Activated CD4-positive, alpha-beta T cell treated with anti-CD3 and anti-CD28 coated beads for 48 hours (primary cell): ENCODE data around the gene S100A9.

ENCODE experiments used
- DNase-seq: peaks from one replicate; pipeline ENCODE4 v3.0.0-alpha.2; 2020

Gene S100A9

DNA sequence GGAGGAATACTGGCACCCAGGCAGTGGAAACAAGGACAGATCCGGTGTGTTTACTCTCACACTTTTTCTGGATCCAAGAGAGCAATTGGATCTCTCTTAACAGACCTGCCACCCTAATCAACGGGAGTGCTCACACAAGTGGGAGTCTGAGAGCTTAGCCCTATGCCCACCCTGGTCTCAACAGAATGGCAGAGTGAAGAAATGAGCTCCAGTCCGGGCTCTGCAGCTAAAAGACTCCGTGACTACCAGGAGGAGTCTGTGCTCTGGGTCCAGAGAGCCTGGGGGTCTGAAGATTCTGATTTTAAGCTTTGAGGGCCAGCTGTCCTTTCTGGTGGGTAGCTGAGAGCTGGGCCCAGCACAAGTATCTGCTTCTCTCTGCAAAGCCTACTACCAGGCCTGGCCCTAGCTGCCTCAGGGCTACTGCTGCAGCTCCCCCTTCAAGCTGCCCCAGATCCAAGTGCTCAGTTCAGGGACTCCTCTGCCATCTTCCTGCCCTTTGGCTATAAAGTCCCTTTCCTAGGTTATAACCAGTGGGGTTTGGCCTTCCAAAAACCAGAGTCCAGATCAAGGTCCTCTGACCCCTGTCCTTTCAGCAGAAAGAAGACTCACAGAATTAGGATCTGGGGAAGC is 3.9 kb downstream of the S100A9 start:
- DNase-seq, result no peak

DNA sequence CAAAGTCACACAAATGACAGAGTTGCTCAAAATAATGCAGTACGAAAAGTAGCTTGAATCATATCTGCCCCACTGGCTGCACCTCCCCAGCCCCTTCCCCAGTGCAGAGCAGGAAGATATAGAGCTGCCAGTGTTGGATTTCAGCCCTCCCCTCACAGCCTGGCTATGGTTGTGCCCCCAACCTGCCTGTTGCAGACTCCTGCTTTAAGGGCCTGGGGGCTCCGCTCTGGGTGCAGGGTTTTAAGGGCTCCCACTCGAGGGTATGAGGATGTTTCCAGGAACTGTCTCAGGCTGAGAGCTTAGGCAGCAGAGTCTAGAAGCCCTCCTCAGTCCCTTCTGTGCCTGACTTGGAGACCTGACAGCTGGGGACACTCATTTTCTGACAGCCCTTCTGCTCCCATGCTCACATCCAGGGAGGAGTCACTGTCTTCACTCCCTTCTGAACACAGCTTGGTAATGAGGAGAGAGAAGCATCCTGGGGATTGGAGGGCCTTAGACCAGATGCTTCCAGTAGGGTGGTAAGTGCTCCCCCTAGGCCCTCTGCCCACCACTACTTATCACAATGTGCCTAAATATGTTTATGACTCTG is 4.6 kb downstream of the S100A9 start:
- DNase-seq, result no peak

DNA sequence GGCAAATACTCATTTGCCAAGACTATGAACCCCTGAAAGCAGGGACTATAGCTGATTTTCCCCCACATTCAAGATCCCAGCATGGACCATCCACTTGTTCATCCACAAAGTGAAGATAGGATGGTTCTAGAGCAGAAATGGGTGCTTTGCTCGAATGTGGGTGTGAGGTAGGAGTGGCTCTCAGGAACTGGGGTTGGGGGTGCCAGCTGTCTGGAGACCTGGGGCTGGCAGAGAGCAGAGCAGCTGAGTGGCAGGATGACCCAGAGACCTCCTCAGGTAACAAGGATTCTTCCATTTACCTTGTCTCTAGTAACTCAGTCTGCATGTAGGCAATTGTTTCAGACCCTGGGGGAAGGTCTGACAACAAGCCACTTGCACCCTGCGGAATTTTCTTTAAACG is 6.0 kb downstream of the S100A9 start:
- DNase-seq, result no peak

DNA sequence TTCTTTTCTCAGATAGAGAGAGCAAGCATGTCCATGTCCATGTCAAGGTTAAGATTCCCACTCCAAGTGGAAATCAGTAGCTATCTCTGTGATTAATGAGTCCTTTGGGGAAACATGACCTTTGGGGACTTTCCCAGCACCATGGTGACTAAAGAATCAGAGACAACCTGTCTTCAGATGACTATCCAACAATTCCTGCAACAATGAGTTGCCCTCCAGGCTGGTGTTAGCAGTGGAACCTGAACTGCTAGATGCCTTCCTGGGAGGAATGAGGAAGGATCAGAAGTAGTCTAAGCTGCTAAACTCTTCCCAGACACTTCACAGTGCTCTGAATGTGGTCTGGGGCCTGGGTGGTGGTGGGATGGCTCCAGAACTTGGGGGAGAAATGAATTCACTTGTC is 6.5 kb downstream of the S100A9 start:
- no peak for DNase-seq

DNA sequence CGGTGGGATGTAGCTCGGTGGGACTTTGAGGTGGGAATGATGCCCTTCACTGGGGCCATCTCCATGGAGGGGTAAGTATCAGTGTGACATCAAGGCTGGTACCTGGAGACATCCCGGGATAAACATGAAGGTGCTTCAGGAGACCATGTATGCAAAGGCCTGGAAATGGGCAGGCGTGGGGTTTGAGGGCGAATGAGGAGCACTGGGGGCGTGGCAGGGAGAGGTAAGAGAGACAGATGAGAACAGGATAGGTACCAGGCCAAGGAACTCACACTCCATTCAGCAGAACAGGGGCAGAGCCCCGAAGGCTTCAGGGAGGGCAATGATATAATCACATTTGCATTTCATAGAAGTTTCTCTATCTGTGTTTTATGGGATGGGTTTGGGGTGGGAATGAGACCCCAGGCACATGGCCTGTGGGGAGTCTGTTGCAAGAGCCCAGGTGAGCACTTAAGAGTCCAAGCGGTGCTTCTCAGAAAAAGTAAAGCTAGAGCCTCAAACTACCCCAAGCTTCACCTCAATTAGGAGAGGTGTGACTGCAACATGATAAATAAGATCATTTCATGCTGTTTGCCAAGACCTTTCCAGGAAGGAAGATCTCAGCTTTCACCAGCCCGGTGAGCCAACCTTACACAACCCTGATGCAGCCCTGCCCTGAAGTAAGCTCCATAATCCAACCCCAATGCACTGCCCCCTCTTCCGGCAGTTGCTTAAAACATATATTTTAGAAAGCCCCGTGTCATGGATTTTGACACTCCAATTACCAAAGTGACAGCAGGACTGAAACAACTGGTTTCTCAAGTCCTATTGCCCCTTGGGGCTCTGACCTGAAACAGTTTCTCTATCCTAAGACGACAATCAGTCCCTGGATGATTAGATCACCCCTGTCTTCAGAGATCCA is 7.4 kb downstream of the S100A9 start:
- no peak for DNase-seq

DNA sequence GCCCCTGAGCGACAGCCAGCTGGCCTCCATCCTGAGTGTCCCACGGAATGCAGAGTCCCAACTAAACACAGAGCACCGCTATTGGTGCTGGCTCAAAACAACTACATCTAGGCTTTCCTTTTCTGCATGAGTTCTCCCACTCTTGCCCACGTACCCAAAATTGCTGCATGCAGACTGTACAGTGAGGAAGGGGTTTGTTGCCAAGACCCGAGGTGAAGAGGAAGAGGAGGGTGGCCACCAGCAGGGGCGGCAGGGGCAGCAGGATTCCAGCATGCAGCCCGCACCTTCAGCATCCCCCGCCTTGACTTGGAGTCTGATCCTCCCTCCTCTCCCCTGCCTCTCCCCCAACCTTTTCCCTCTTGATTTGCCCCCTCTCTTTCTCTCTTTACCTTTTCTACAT is 8.0 kb downstream of the S100A9 start:
- DNase-seq, result no peak

DNA sequence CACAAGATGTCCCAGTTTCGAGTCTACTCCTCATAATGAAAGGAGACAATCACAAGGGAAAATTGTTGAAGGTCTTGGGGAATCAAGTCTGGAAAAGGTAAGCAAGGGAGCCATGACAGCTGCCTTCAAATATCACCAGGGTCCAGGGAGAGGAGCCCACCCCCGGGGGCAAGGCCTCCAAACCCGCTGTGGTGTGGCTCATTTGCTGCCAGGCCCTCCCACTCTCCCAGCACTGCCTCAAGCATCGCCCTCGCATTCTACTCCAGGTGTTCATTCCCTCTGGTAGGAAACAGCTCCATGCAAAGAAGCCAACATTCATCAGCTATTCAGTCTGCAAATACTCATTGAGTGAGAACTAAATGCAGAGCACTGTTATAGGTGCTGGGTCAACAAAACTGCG is 8.6 kb downstream of the S100A9 start:
- DNase-seq, result no peak

DNA sequence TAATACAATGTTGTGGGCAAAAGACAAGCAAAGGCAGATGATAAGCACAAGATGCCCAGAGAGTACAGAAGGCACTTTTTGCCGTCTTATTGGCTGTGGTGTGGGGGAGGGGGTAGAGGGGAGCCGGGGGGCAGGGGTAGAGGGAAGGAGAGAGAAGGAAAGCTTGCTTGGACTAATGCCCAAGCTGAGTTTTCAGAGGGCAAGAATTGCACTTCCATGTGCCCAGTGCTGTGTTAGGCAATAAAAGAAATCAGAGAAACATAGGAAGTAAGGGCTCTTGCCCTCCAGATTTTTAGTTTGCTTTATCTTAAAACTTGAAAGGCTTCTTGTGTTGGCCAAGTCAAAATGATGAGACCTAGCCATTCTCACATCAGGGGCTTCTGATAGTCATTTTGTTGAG is 9.4 kb downstream of the S100A9 start:
- no peak for DNase-seq

DNA sequence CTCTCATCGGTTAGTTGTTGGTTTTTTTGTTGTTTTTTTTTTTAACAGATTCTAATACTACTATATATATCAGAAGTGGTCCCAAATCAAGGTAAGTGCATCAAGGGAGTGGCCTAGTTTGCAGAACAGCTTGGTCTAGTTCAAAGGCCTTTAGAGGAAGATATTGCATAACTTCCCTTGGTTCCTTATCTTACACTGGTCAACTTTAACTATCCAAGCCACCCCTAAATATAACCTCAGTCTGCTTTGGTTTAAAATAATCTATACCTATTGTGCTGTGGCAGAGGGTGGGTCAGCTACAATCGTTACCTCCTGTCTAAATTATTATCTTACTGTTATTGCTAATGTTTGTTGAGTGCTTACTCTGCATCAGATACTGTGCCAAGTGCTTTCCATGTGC is 10.8 kb downstream of the S100A9 start:
- no peak for DNase-seq

DNA sequence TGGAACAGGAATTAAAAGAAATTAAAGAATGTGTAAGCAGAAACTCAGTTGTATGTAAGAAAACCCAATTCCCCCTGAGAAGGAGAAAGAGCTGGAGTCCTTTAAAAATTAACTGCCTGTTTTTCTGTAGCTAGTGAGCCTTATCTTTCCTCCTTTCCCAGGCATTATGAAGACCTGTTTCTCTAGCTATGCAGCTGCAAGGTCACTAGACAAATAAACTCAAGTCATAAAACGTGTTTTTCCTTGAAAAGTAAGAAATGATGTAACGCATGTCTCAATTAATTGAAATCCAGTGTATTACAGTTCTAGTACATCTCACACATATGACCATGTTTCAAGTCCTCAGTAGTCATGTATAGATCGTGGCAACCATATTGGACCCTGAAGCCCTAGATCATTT is 12.5 kb downstream of the S100A9 start:
- DNase-seq, result no peak

DNA sequence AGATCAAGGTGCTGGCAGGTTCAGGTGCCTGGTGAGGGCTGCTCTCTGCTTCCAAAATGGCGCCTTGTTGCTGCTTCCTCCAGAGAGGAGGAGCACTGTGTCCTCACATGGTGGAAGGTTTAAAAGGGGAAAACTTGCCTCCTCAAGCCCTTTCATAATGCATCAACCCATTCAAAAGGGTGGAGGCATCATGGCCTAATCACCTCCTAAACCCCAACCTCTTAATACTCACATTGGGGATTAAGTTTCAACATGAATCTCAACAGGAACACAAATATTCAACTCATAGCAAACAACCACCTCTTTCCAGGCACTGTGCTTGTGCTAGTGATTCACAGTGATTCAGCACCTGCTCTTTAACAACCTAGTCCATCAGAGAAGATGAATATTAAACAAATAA is 13.6 kb downstream of the S100A9 start:
- DNase-seq, result no peak

DNA sequence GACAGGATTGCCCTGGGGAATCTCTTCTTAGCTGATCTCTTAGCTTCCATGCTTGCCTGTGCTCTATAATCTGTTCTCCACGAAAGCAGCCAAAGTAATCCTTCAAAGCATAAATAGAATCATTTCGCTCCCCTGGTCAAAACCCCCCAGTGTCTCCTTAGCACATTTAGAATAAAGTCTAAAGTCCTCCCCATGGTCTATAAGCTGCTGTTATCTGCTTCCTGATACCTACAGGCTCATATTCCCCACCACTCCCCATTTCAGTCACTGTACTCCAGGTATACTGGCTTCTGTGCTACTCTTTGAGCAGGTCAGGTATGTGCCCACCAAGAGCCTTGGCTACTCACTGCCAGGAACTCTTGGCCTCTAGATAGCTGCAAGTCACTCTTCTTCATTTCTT is 14.9 kb downstream of the S100A9 start:
- no peak for DNase-seq

DNA sequence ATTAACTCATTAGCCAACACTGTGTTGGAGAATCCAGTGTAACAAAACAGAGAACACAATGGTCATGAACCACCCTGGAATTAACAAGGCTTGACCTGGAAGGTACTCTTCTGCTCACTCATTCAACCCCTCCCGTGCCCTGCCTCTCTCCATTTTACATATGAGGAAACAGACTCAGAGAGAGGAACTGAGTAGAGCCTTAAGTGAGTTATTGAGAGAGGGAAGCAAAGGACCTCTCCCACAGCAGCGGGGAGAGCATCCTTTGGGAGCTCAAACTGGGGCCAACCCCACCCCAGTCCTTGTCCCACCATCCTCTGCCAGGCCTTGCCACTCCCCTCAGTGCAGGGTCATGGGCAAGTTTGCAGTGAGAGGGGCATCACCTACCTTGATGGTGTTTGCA is 16.4 kb downstream of the S100A9 start:
- DNase-seq, result no peak

DNA sequence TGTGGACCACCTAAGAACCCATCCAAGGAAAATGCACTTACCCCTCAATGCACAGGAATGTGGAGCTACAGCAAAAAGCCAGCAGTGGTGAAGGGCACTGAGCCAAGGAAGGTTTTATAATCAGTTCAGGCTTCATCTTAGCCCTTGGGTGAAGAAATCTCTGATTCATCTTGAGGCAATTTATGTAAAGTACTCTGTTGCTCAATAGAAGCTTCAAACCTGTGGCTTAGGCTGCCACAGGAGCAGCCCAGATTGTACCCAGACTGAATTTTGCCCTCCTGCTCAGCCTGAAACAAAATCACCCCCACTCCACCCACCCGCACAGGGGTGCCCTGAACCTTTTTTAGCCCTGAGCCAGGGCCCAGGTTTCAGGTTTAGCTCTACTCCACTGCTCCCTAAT is 17.9 kb downstream of the S100A9 start, which contains the start of gene S100A12:
Gene S100A12 (minus strand): TSS at position 111 of the 400 bp plus-strand sequence. CDS start 1,029 bp downstream, outside the sequence.
- no peak for DNase-seq

DNA sequence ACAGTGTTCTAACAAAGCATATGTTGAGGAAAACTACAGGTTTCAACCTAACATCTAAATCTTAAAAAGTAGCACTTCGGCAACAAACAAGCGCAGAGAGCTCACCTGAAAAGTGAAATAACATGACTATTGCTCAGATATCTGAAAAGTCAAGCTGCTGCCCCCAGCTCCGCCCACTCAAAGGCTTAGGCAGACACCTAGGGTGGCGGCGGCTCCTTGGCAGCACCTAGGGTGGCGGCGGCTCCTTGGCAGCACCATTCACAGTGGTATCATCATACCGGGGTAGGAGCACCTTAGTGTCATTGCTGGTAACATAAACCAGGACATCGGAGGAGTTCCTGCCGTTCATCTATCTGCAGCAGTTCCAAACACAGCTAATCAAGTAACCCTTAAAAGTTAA is 21.9 kb downstream of the S100A9 start:
- no peak for DNase-seq

DNA sequence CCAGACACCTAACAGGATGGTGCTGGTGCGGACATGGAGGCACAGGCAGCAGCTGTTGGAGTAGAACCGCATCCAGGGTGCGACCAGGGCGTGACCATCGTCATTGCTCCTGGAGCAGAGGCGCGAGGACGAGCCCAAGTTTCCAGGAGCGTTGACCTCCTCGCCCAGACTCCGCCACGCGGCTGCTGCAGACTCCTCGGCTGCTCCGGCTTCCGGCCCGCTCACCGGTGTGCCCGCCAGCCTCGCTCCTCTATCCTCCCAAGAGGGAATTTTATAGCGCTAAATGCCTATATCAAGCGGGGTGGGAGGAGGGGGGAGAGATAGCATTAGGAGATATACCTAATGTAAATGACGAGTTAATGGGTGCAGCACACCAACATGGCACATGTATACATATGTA is 23.1 kb downstream of the S100A9 start:
- DNase-seq, result no peak

DNA sequence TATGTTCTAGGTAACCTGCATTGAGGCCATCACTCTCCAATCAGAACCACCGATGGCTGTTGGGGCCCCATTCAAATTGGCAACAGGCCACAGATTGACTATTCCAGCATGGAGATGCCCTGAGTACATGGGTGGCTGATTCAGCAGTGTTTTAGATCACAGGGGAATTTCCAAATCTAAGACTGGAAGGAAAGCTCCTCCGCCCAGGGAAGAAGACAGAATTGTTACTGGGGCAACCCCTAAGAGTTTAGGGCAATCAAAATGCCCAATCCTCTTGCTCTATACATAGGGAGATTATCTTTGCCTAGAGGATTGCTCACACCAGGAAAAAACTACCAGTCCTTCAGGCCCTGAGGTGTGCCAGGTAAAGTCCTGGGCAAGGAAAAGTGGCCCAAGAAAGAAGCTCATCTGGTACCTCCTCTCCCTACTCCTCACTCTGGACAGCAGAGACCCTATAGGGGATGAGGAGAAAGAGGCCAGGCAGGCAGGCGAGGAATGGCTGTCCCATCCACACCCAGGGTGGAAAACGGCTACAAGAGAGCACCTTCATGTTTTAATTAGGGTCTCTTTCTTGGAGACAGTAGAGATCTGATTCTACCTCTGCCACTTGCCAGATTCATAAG is 27.4 kb downstream of the S100A9 start:
- no peak for DNase-seq

DNA sequence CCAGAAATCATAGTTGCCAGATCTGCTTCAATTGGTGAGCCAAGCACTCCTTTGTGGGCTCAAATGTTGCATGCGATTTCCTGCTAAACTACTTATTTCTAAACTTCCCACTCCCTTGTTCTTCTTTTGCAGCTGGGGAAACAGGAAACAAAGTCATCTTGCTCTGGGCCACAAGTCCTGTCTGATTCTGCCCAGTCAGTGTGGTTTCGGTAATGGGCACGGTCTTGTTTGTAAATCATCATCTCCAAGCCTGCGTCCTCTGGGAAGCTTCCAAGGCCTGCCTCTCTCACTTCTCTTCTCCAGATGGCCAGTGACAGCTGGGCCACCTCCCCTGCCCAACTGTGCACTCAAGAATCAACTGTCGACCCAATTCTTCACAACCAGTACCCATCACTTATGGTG is 28.8 kb downstream of the S100A9 start:
- DNase-seq, result no peak

DNA sequence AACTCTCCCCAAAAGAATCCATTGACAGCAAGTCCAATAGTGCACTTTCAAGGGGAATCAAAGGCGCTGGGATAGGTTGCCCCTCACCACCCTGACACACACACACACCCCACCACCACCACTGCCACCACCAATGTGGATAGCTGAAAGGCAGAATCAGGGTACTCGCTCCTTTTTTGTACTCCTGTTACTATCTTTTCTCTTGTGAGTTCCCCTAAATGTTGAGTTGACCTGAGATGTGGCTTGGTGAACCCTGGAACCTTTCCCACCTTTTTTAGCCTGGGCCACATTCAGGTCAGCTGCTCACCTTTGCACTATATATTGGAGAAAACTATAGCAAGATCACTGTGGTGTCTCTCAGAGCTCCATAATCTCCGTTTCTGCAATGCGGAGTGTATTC is 29.3 kb downstream of the S100A9 start:
- no peak for DNase-seq

DNA sequence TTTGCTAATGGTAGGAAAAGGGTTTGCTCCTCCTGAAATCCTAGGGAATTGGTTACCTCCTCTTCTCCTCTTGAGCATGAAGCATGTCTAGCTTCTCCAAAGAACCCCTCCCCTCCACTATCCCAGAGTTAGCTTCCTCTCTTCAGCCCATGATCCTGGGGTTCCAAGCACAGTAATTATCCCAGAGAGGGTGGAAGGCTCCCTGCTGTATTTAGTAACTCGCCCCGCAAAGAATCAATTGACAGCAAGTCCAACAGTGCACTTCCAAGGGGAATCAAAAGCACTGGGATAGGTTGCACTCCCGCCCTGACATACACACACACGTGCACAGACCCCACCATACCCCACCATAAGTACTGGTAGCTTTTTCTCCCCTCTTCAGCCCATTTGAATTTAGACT is 30.1 kb downstream of the S100A9 start:
- DNase-seq, result no peak

DNA sequence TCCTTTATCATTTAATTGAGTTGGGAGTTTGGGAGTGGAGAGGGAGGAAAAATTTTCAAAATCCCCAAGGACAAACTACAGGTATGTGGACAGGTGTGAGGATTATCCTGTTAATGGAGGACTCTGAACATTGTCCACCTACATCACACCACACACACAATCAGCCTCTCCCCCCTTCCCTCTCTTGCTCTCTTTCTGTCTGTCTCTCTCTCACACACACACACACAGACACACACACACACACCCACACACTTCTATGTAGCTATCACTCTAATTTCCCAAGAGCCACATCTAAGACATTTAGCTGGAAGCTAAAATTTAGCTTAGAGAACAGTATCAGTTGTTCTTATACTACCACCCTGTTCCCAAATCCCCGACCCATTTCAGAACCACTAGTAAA is 31.7 kb downstream of the S100A9 start:
- no peak for DNase-seq

DNA sequence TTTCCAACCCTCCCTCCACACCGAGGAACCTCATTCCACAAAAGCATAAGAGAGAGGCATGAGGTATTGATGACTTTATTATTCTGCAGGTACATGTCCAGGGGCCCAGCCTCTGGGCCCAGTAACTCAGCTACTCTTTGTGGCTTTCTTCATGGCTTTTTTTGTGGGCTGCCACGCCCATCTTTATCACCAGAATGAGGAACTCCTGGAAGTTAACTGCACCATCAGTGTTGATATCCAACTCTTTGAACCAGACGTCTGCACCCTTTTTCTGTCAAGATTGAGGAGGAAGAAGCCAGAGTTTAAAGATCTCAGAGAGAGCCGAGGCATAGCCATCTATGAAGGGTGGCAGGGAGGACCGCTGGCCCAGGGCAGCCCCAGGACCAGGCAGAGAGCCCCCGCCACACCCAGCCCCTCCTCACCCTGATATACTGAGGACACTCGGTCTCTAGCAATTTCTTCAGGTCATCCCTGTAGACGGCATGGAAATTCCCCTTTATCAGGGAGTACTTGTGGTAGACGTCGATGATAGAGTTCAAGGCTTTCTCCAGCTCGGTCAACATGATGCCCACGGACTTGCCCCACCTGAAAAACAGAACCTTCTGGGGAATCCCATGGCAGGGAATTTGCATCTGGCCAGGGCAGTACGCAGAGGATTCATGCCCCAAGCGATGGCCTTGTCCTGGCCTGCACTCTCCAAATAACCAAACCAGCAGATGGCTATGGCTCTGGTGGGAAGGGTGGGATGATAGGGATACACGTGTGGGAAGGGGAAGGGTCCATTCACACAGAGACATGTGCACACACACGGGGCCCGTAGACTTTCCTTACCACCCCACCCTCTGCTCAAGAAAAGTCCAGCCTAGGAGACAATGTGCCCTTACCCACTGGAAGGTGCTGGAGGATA is 32.6 kb downstream of the S100A9 start:
- DNase-seq, result no peak
